Measurements from ENCODE around the gene PCDH17. TPM values are rescaled to one million over a fixed set of nuclear protein-coding genes. Genes with fewer than 3 reads are reported as not detected.

Gene PCDH17
- total and polyA plus RNA-seq, 10 of the 15 experiments (the other 5 are each of a cell fraction or from before 2014, with no cell fraction given) = under 0.01 to 0.58 (median 0.07) TPM; not detected in 6

- Histone ChIP-seq H3K4me1 (ENCODE audit: control insufficient read depth, insufficient read depth, low read length) (no peaks in the 10 kb centered on the region), H3K9ac (ENCODE audit: control insufficient read depth, insufficient read depth, low read length) (no peak overlapping the region), H3K4me2 (ENCODE audit: control insufficient read depth, insufficient read depth) (no peak overlapping the region; the same call in 1 of the 2 replicates), H4K20me1 (ENCODE audit: control insufficient read depth, insufficient read depth) (no peaks in the 10 kb centered on the region), H2AFZ (ENCODE audit: control insufficient read depth, low read depth, low read length) (no peak overlapping the region), H3K27ac (ENCODE audit: control insufficient read depth, insufficient read depth) (no peak overlapping the region), H3K36me3 (ENCODE audit: control insufficient read depth in 2 of 2, insufficient read depth in 2 of 2, low read length in 1 of 2) (no peaks in the 10 kb centered on the region), H3K27me3 (replicated peaks in 1 of 2; ENCODE audit: control insufficient read depth in 2 of 2, insufficient read depth in 2 of 2, low read length in 1 of 2) (peaks cover 0 to 8% of the 10 kb centered on the region in 2 experiments; a peak in 2 of 4 replicates), H3K4me3 (no peak overlapping the region), H3K79me2 (ENCODE audit: control insufficient read depth, insufficient read depth, low read length) (no peaks in the 10 kb centered on the region), H3K9me3 (replicated peaks; ENCODE audit: control insufficient read depth, insufficient read depth, low read length) (peaks cover 2% of the 10 kb centered on the region; the same call in 1 of the 3 replicates)
- RAD21 ChIA-PET (ENCODE audit: unreplicated experiment) = interaction anchor here (1.2 kb wide), 1 partner anchor 49 kb away, joined by 3 read pairs; no protein-coding TSS in a partner anchor
- intact Hi-C loops (cut with micrococcal nuclease; ENCODE audit: unreplicated experiment) (no loop called here), in situ Hi-C loops (cut with MboI) (loop anchor here (5.0 to 25.0 kb wide), 2 partner anchors 1331 to 1686 kb away; no protein-coding TSS in a partner anchor)
- ATAC-seq (peak; percentile 40), FAIRE-seq (no peak), DNase-seq (ENCODE audit: low read depth, low spot score) (no peak)
- SMC1A ChIA-PET (ENCODE audit: uncharacterized antibody, unreplicated experiment) = interaction anchor here (0.9 to 7.9 kb wide), 4 partner anchors 68 to 1686 kb away, joined by 3 to 71 read pairs (median 32); no protein-coding TSS in a partner anchor
- CTCF ChIA-PET = interaction anchor here (0.6 to 7.0 kb wide), 3 partner anchors 22 to 88 kb away, joined by 3 to 76 read pairs (median 4); no protein-coding TSS in a partner anchor
- no TSS peak for BruUV-seq (replicated peaks)
- WGBS (ENCODE audit: insufficient coverage, insufficient replicate concordance, low lambda C conversion rate, missing lambda C conversion rate) = 22% methylated on average over 29 of the region's 32 CpGs
- POLR2A ChIA-PET = no interaction called here
- TF ChIP-seq TCF12 (IDR thresholded peaks at IDR 0.05; ENCODE audit: low read depth, low read length) (no peak), NR2C1 (IDR thresholded peaks at IDR 0.05) (no peak), RAD21 (IDR thresholded peaks at IDR 0.05; ENCODE audit: insufficient read depth, low read depth, low read length) (no peak), PML (IDR thresholded peaks at IDR 0.05; ENCODE audit: low read length) (no peak), CBX3 (IDR thresholded peaks at IDR 0.05; ENCODE audit: borderline replicate concordance, low read depth) (no peak), NFYA (IDR thresholded peaks at IDR 0.05; ENCODE audit: borderline replicate concordance, low read depth, low read length) (no peak), TBL1XR1 (IDR thresholded peaks at IDR 0.05; ENCODE audit: low read depth, low read length) (no peak), SMC3 (IDR thresholded peaks at IDR 0.05; ENCODE audit: borderline replicate concordance, low read length) (no peak), NFIC (IDR thresholded peaks at IDR 0.05; ENCODE audit: low read depth, low read length) (no peak), PAX8 (IDR thresholded peaks at IDR 0.05) (no peak), EZH2 (IDR thresholded peaks at IDR 0.05; ENCODE audit: borderline replicate concordance, control insufficient read depth, low read depth, low read length) (no peak), RELA (IDR thresholded peaks at IDR 0.05; ENCODE audit: borderline replicate concordance, partially characterized antibody) (no peak), SMAD5 (IDR thresholded peaks at IDR 0.05; ENCODE audit: low read depth) (no peak), ZNF592 (IDR thresholded peaks at IDR 0.05) (no peak)
- TF ChIP-seq, protein P1, sequence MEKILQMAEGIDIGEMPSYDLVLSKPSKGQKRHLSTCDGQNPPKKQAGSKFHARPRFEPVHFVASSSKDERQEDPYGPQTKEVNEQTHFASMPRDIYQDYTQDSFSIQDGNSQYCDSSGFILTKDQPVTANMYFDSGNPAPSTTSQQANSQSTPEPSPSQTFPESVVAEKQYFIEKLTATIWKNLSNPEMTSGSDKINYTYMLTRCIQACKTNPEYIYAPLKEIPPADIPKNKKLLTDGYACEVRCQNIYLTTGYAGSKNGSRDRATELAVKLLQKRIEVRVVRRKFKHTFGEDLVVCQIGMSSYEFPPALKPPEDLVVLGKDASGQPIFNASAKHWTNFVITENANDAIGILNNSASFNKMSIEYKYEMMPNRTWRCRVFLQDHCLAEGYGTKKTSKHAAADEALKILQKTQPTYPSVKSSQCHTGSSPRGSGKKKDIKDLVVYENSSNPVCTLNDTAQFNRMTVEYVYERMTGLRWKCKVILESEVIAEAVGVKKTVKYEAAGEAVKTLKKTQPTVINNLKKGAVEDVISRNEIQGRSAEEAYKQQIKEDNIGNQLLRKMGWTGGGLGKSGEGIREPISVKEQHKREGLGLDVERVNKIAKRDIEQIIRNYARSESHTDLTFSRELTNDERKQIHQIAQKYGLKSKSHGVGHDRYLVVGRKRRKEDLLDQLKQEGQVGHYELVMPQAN (conservative IDR thresholded peaks at IDR 0.05) = no peak
- TF ChIP-seq, protein P2, sequence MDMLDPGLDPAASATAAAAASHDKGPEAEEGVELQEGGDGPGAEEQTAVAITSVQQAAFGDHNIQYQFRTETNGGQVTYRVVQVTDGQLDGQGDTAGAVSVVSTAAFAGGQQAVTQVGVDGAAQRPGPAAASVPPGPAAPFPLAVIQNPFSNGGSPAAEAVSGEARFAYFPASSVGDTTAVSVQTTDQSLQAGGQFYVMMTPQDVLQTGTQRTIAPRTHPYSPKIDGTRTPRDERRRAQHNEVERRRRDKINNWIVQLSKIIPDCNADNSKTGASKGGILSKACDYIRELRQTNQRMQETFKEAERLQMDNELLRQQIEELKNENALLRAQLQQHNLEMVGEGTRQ (IDR thresholded peaks at IDR 0.05; ENCODE audit: borderline replicate concordance, low read depth, low read length) = no peak
Observed at GRCh38 chr13:57630661-57631595, 616 bp upstream of the PCDH17 start.

All from GM12878 (cell line).